Activated naive CD8-positive, alpha-beta T cell treated with anti-CD3 and anti-CD28 coated beads, Interleukin-2, amount 10 ng/mL, durations not matched to agents 7 days and 5 days (primary cell): ENCODE results near the gene MGME1. TPM values are rescaled to one million over a fixed set of nuclear protein-coding genes. Genes with fewer than 3 reads are reported as not detected.

Experiments
- ATAC-seq: fragments of 150-1000 bp; cut with Tn5 transposase; one replicate; pipeline ENCODE4 v1.10.0; 2021; ENCODE audit warnings: low read depth, moderate library complexity
- POLR2A ChIA-PET: fragments of 350-600 bp; sonication (Branson Sonifier 250); formaldehyde crosslinking; loops from one replicate; lab custom pipeline; 2021; ENCODE audit warnings: antibody characterized with exemption; lab: Charles Lee
- DNase-seq: peaks from one replicate; pipeline ENCODE4 v3.0.0; 2021
- H3K27ac Mint-ChIP-seq: one replicate; pipeline ENCODE4 v1.8.0; 2022; ENCODE audit warnings: mild to moderate bottlenecking, mixed read lengths
- H3K27me3 Mint-ChIP-seq: one replicate; pipeline ENCODE4 v1.8.0; 2022; ENCODE audit warnings: mild to moderate bottlenecking, moderate library complexity, mixed read lengths
- H3K36me3 Mint-ChIP-seq: one replicate; pipeline ENCODE4 v1.8.0; 2021; ENCODE audit warnings: mild to moderate bottlenecking, mixed read lengths
- H3K4me1 Mint-ChIP-seq: one replicate; pipeline ENCODE4 v1.8.0; 2021; ENCODE audit warnings: mixed read lengths
- H3K4me3 Mint-ChIP-seq: one replicate; pipeline ENCODE4 v1.8.0; 2022; ENCODE audit warnings: mild to moderate bottlenecking, moderate library complexity, mixed read lengths
- H3K9me3 Mint-ChIP-seq: one replicate; pipeline ENCODE4 v1.8.0; 2021; ENCODE audit warnings: mixed read lengths
- total RNA-seq, 2 experiments: library from RNA; stranded (reverse); gene quantifications; one replicate each; pipeline ENCODE4 v1.2.3, GENCODE V29; 2021

MGME1 gene
- total RNA-seq, 2 experiments from 2014 or later: 32.2 to 37.5 TPM

DNA sequence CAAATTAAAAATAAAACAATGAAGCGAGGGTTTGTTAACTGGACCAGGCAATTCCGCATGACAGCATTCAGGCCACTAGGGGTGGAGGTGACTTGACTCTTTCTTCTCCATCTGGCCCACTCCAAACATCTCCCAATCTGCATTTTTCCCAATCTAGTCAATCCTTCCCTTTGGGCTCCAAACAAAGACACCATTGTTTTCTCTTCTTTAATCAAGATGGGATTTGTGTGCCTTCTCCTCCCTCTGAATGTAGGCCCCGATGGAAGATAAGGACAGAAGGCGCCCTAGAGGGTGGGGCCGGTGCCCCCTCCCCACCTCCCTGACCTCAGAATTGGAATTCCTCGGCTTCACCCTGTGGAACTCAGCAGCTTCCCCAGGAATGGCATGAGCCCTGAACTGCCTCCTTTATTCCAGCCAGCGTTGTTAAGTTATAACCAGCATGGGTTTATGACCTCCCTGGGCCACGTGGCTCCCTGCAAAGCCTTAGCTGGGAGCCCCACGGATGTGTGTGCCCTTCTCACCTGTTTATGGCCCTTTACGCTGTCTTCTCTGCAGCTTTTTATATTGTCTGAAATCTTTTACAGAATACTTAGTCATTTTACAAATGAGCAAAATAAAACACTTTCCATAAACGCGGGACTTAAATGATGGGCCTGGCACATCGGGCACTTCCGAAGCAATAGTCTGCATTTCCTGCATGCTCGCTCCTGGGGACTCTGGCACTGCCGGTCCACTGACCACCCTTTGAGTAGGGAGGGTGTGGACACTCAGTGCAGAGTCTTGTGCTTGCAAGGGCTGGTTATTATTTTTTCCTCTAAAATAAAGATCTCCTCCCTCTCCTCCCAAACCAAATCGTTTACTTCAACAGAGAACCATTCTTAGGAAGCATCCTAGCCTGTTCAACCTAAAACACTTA, 64.4 kb downstream of the MGME1 start:
- H3K27me3 Mint-ChIP-seq: no peaks in the 10 kb centered on the region
- POLR2A ChIA-PET: no interaction called here
- ATAC-seq: no peak
- DNase-seq: no peak
- H3K36me3 Mint-ChIP-seq: no peaks in the 10 kb centered on the region
- no peak overlapping the region for H3K27ac Mint-ChIP-seq
- H3K9me3 Mint-ChIP-seq: no peaks in the 10 kb centered on the region
- no peaks in the 10 kb centered on the region for H3K4me1 Mint-ChIP-seq
- no peak overlapping the region for H3K4me3 Mint-ChIP-seq

GRCh38 chr20:18034039-18034438, 65.2 kb downstream of the MGME1 start:
- no peak for DNase-seq
- Mint-ChIP-seq H3K9me3 (no peaks in the 10 kb centered on the region), H3K27ac (no peak overlapping the region), H3K4me1 (no peaks in the 10 kb centered on the region), H3K27me3 (no peaks in the 10 kb centered on the region), H3K36me3 (no peaks in the 10 kb centered on the region), H3K4me3 (no peak overlapping the region)
- POLR2A ChIA-PET: no interaction called here
- no peak for ATAC-seq

DNA sequence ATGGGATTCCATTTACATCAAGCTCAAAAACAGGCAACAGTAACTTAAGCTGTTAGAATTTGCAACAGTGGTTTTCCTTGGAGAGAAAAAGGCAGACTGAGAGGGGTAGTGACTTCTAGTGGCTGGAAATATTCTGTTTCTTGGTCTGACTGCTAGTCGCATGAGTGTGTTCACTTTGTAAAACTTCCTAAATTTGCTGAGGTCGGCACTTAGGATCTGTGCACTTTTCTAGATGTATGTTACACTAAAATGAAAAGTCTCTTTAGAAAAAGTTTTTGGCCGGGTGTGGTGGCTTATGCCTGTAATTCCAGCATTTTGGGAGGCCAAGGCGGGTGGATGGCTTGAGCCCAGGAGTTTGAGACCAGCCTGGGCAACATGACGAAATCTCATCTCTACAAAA, 70.2 kb downstream of the MGME1 start:
- no peak for DNase-seq
- peaks cover 2% of the 10 kb centered on the region for H3K9me3 Mint-ChIP-seq
- H3K4me3 Mint-ChIP-seq: no peak overlapping the region
- H3K27ac Mint-ChIP-seq: no peak overlapping the region
- no peaks in the 10 kb centered on the region for H3K4me1 Mint-ChIP-seq
- no peak for ATAC-seq
- H3K27me3 Mint-ChIP-seq: peaks cover 4% of the 10 kb centered on the region
- H3K36me3 Mint-ChIP-seq: no peaks in the 10 kb centered on the region
- POLR2A ChIA-PET: no interaction called here

Other genes with a start within 250 kb of the MGME1 start
- gene SNX5, start 224 bp upstream of the MGME1 start, total RNA-seq: 100 to 1,000 TPM; 127 to 131 TPM
- gene OVOL2, start 88.9 kb downstream of the MGME1 start, total RNA-seq: not detected
- gene KAT14, start 168.8 kb downstream of the MGME1 start, total RNA-seq: 10 to 100 TPM; 17.7 to 18.0 TPM
- gene PET117, start 168.8 kb downstream of the MGME1 start, total RNA-seq: 10 to 100 TPM; 13.1 to 15.7 TPM